HAP-1 (cell line): ENCODE data around the gene PDPN.

Experiments
- DNase-seq, 2 experiments: peaks; one replicate each; pipeline ENCODE4 v3.0.0-alpha.2; 2016 to 2020; ENCODE audit warnings: low spot score in 2 of 2
- H3K27me3 ChIP-seq: fragments of 250-450 bp; sonication (Bioruptor Pico); 2 replicates; pipeline ENCODE4 v1.5.1; 2020; ENCODE audit warnings: low read depth, mild to moderate bottlenecking, moderate library complexity
- H3K36me3 ChIP-seq: fragments of 250-450 bp; sonication (Bioruptor Pico); replicated peaks from 2 replicates; pipeline ENCODE4 v1.5.1; 2020; ENCODE audit warnings: mild to moderate bottlenecking
- H3K4me1 ChIP-seq: fragments of 250-450 bp; sonication (Bioruptor Pico); 2 replicates; pipeline ENCODE4 v1.5.1; 2020; ENCODE audit warnings: mild to moderate bottlenecking
- H3K4me3 ChIP-seq: fragments of 250-450 bp; sonication (Bioruptor Pico); 2 replicates; pipeline ENCODE4 v1.5.1; 2020; ENCODE audit warnings: mild to moderate bottlenecking, moderate library complexity
- H3K9me3 ChIP-seq: fragments of 250-450 bp; sonication (Bioruptor Pico); 2 replicates; pipeline ENCODE4 v1.5.1; 2020; ENCODE audit warnings: mild to moderate bottlenecking, moderate library complexity
- in situ Hi-C: fragments of 300-500 bp; cut with MboI; formaldehyde crosslinking; loops from 3 replicates; pipeline ENCODE4 v1.14.3; 2020; ENCODE audit warnings: low sequenced_read_pairs, inconsistent platforms, mixed read lengths

The PDPN gene

DNA sequence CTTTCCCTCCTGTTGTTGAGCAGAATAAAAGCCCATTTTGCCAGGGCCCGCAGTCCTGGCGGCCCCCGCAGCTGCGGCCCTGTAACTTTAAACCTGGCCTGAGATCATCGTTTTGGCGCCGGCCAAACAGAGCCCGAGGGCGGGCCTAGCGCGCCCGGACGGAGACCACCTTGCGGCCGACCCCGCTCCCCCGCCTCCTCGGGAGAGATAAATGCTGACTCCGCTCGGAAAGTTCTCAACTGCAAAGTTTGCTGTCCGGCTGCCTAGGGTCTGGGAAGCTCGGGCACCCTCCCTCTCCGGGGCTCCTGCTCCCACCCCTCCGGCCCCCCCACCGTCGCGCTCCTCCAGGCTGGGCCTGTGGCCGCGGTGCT, at the start of gene PDPN:
Gene PDPN, plus strand, starts transcription at position 238 of the 371 bp plus-strand sequence. CDS start 202 bp downstream, outside the sequence.
- in situ Hi-C loops: no loop called here
- no peaks in the 10 kb centered on the region for H3K9me3 ChIP-seq
- peaks cover 36% of the 10 kb centered on the region for H3K4me1 ChIP-seq
- DNase-seq: peak; percentile 63 to 86
- H3K4me3 ChIP-seq: peak within 1 kb of the TSS; percentile 76
- H3K36me3 ChIP-seq: peaks cover 5% of the 10 kb centered on the region
- no peaks in the 10 kb centered on the region for H3K27me3 ChIP-seq

DNA sequence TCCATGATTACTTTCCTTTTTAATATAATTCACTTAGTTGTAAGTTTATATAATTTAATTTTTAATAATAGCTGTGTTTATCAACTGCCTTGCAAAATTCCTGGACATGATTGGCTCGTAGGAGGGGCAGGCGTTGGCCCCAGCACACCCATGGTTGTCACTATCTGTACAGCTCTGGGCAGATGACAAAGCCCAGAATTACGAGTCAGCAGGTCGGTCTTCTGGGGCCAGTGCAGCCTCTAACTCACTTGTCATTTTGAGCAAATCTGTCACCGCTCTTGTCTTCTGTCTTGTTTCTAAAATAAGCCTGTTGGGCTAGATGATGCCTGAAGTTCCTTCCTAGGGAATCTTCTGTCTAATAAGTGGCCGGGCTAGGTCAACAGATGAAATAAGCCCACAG, 48.4 kb upstream of the PDPN start:
- H3K4me3 ChIP-seq: no peak overlapping the region
- H3K4me1 ChIP-seq: no peaks in the 10 kb centered on the region
- in situ Hi-C loops: no loop called here
- H3K36me3 ChIP-seq: no peaks in the 10 kb centered on the region
- H3K27me3 ChIP-seq: no peaks in the 10 kb centered on the region
- H3K9me3 ChIP-seq: no peaks in the 10 kb centered on the region
- no peak for DNase-seq

GRCh38 chr1:13536571-13536970, 47.1 kb upstream of the PDPN start:
- in situ Hi-C loops: no loop called here
- H3K36me3 ChIP-seq: no peaks in the 10 kb centered on the region
- H3K9me3 ChIP-seq: no peaks in the 10 kb centered on the region
- H3K27me3 ChIP-seq: no peaks in the 10 kb centered on the region
- no peaks in the 10 kb centered on the region for H3K4me1 ChIP-seq
- H3K4me3 ChIP-seq: no peak overlapping the region
- DNase-seq: no peak

DNA sequence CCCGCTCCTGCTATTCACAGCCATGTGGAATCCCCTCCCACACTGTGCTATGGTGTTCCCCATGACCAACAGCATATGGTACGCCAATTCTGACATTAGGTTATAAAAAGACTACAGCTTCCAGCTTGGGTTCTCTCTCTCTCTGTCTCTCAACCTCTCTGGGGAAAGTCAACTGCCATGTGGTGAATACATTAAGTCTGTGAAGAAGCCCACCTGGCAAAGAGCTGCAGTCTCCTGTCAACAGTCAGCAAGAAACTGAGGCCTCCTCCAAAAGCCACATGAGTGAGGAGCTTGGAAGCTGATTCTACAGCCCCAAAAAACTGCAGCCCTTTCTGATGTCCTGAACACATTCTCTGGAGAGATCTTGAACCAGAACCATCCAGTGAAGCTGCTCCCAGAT, 44.8 kb upstream of the PDPN start:
- H3K4me3 ChIP-seq: no peak overlapping the region
- no peaks in the 10 kb centered on the region for H3K27me3 ChIP-seq
- H3K36me3 ChIP-seq: no peaks in the 10 kb centered on the region
- H3K4me1 ChIP-seq: no peaks in the 10 kb centered on the region
- no peak for DNase-seq
- in situ Hi-C loops: no loop called here
- H3K9me3 ChIP-seq: no peaks in the 10 kb centered on the region

DNA sequence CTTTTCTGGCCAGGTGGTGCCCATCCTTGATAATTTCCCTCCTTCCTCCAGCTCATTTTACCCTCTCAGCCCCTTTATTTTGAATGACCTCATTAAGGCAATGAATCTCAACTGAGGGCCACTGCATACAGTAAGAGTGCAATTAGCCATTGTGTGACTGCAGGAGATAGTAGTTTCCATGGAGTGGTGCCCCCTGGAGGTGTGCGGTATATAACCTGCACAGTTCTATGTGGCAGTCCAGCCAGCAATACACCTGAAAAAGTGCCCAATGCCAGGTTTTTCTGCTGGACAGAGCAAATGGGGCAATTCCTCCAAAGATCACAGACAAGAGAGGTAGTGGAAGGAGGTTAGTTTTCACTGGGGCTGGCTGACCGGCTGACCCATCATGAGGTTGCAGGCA, 43.9 kb upstream of the PDPN start:
- Histone ChIP-seq H3K36me3 (no peaks in the 10 kb centered on the region), H3K4me1 (no peaks in the 10 kb centered on the region), H3K9me3 (no peaks in the 10 kb centered on the region), H3K27me3 (no peaks in the 10 kb centered on the region), H3K4me3 (no peak overlapping the region)
- in situ Hi-C loops: no loop called here
- no peak for DNase-seq

- H3K27me3 ChIP-seq: no peaks in the 10 kb centered on the region
- in situ Hi-C loops: no loop called here
- H3K36me3 ChIP-seq: no peaks in the 10 kb centered on the region
- H3K4me1 ChIP-seq: no peaks in the 10 kb centered on the region
- DNase-seq: no peak
- no peak overlapping the region for H3K4me3 ChIP-seq
- H3K9me3 ChIP-seq: no peaks in the 10 kb centered on the region
Measured at GRCh38 chr1:13540866-13541265, 42.8 kb upstream of the PDPN start.

DNA sequence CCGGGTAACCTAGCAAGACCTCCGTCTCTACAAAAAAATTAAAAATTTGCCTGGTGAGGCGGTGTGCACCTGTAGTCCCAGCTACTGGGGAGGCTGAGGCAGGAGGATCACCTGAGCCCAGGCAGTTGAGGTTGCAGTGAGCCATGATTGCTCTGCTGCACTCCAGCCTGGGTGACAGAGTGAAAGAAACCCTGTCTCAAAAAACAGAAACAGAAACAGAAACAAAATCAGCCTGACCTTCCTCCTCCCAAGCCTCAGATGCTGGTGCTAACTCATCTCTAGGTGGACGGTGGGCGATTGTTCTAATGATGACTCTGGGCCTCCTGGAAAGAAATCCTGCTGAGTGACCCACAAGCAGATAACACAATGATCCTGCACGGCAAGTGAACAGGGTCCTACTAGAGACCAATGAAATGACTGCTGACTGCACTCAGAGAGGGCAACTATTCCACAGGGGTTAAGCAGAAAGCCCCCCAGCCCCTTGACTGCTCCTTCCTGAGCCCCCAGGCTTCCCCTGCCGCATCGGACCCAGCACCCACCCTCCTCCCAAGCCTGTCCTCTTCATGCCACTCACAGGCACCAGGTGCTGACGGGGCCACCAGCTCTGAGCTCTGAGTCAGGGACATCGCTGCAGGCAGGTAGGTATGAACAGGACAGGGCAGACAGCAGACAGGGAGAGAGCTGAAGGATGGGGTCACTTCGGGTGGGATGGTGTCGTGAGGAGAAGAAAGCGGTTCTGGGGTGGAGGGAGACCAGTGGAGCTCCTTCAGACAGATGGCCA, 42.0 kb upstream of the PDPN start:
- H3K4me3 ChIP-seq: no peak overlapping the region
- DNase-seq: no peak
- no peaks in the 10 kb centered on the region for H3K36me3 ChIP-seq
- no peaks in the 10 kb centered on the region for H3K9me3 ChIP-seq
- in situ Hi-C loops: no loop called here
- H3K27me3 ChIP-seq: no peaks in the 10 kb centered on the region
- H3K4me1 ChIP-seq: no peaks in the 10 kb centered on the region

- no peaks in the 10 kb centered on the region for H3K36me3 ChIP-seq
- no peaks in the 10 kb centered on the region for H3K4me1 ChIP-seq
- DNase-seq: no peak
- no peaks in the 10 kb centered on the region for H3K27me3 ChIP-seq
- no peak overlapping the region for H3K4me3 ChIP-seq
- H3K9me3 ChIP-seq: no peaks in the 10 kb centered on the region
- in situ Hi-C loops: no loop called here
Measured at GRCh38 chr1:13543451-13544220, 40.0 kb upstream of the PDPN start.

DNA sequence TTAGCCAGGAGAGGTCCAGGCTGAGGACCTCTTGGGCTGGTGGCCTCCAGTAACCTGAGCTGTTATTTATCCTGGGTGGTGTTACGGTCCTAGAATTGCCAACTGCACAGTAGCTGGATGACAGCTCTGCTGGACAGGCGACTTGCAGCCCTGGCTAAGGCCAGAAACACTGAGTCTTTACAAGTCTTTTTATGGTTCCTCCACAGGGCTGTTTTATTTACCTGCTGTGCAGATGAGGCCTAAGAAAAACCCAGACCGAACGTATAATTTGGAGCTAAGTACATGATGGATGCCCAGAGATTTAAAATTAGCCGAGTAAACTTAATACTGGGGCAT, 39.4 kb upstream of the PDPN start:
- no peak for DNase-seq
- Histone ChIP-seq H3K36me3 (no peaks in the 10 kb centered on the region), H3K9me3 (no peaks in the 10 kb centered on the region), H3K4me1 (no peaks in the 10 kb centered on the region), H3K27me3 (no peaks in the 10 kb centered on the region), H3K4me3 (no peak overlapping the region)
- in situ Hi-C loops: no loop called here

GRCh38 chr1:13546791-13547190, 36.8 kb upstream of the PDPN start:
- H3K27me3 ChIP-seq: no peaks in the 10 kb centered on the region
- H3K4me3 ChIP-seq: no peak overlapping the region
- no peaks in the 10 kb centered on the region for H3K4me1 ChIP-seq
- no peaks in the 10 kb centered on the region for H3K36me3 ChIP-seq
- in situ Hi-C loops: no loop called here
- no peaks in the 10 kb centered on the region for H3K9me3 ChIP-seq
- DNase-seq: no peak

- in situ Hi-C loops: no loop called here
- no peaks in the 10 kb centered on the region for H3K9me3 ChIP-seq
Measured at GRCh38 chr1:13548281-13548680, 35.4 kb upstream of the PDPN start.

DNA sequence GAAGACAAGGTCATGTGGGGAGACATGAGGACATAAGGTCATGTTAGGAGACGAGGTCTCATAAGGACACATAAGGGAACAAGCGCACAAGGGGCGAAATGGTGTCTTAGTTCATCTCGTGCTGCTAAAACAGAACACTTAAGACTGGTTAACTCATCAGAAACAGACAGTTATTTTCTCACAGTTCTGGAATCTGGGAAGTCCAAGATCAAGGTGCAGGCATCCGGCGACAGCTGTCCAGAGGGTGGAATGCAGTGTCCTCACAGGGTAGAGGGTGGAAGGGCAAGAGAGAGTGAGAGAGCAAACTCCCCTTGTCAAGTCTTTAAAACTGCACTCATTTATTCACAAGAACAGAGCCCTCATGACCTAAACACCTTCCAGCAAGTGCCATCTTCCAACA, 34.6 kb upstream of the PDPN start:
- DNase-seq: no peak
- Histone ChIP-seq H3K9me3 (no peaks in the 10 kb centered on the region), H3K27me3 (no peaks in the 10 kb centered on the region), H3K4me3 (no peak overlapping the region), H3K36me3 (no peaks in the 10 kb centered on the region), H3K4me1 (no peaks in the 10 kb centered on the region)
- in situ Hi-C loops: no loop called here

More at GRCh38 chr1:13548281-13548680, 35.4 kb upstream of the PDPN start:
- Histone ChIP-seq H3K4me1 (no peaks in the 10 kb centered on the region), H3K27me3 (no peaks in the 10 kb centered on the region), H3K4me3 (no peak overlapping the region), H3K36me3 (no peaks in the 10 kb centered on the region)
- DNase-seq: no peak

DNA sequence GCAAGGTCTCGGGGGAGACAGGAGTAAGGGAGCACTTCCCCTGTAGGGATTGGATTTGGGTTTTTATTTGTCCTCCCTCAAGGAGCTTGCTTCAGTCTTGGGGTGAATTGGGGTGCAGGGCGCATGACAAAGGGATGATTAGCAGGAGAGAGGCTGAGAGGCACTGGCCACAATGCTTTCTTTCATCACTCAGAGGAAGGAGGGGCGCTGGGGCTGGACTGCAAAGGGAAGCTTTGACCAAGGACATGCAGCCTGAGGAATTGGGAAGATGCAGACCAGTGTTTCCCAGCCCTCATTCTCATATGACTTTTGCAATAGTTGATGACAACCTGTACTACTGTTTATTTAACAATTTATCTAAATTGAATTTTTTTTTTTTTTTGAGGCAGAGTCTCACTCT, 34.1 kb upstream of the PDPN start:
- no peaks in the 10 kb centered on the region for H3K4me1 ChIP-seq
- DNase-seq: no peak
- H3K4me3 ChIP-seq: no peak overlapping the region
- H3K9me3 ChIP-seq: no peaks in the 10 kb centered on the region
- H3K36me3 ChIP-seq: no peaks in the 10 kb centered on the region
- H3K27me3 ChIP-seq: no peaks in the 10 kb centered on the region
- in situ Hi-C loops: no loop called here

- in situ Hi-C loops: no loop called here
- H3K4me3 ChIP-seq: no peak overlapping the region
- H3K36me3 ChIP-seq: no peaks in the 10 kb centered on the region
- H3K9me3 ChIP-seq: no peaks in the 10 kb centered on the region
- DNase-seq: no peak
- H3K4me1 ChIP-seq: no peaks in the 10 kb centered on the region
- no peaks in the 10 kb centered on the region for H3K27me3 ChIP-seq
Measured at GRCh38 chr1:13550663-13551062, 33.0 kb upstream of the PDPN start.
